NCI-H2196 treated with DMSO at 0.1 percent for 48 hours (cell line): Measurements from ENCODE around the gene FHL3.

Experiments used
- DNase-seq: peaks from one replicate; lab custom pipeline; 2025; ENCODE audit not compliant: unreplicated experiment; lab: John Stamatoyannopoulos, UW

Gene FHL3

DNA sequence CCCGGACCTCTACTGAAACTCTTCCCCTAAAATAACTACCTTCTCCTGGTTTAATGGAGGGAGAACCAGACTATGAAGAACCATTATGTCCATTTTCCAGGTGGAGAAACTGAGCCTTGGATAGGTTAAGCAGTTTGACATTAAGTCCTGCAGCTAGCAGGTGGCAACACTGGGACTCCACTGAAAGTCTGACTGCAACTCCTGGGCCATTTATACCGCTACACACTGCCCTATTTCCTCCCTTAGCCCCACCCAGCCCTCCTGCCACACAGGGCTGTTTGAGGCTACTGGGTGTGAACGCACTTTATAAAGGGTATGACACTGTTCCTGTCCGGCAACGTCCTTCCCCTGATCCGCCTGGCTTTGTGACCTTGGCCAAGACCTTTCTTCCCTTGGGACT is 58.0 kb downstream of the FHL3 start:
- no peak for DNase-seq
